SK-N-MC (cell line): ENCODE data around the gene ERG.

ENCODE experiments used
- EZH2 ChIP-seq: fragments of 200-600 bp; sonication (generic); IDR thresholded peaks from one replicate; pipeline ENCODE4 v1.6.1; 2017; ENCODE audit warnings: antibody characterized with exemption
- POLR2AphosphoS5 ChIP-seq: IDR thresholded peaks from 2 replicates; pipeline ENCODE4 v1.6.1; 2012; ENCODE audit warnings: mild to moderate bottlenecking, low read depth, low read length, borderline replicate concordance

DNA sequence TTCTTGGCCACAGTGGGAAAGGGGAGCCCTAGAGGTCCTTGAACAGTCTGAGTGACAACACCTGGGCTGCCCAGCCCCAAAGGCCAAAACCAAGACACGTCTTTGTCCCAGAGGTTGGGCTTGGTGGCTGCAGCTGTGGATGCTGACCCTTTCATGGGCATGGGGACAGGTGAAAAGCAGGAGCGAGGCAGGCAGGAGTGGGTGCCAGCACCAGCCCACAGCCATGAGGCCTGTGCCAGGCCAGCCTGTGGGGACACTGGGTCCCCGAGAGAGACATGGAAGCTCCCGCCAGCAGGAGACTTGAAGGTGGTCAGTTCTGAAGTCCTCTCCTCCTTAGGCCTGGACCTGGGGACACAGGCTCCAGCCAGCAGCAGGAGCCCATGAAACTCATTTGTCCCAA lies 142.9 kb downstream of the ERG start:
- TF ChIP-seq EZH2 (no peak), POLR2AphosphoS5 (no peak)
